DOHH2 (cell line): Measurements from ENCODE around the gene METTL24.

Source experiments
- H3F3A ChIP-seq: fragments of 200-600 bp; sonication (generic), shearing (Covaris generic); 2 replicates; pipeline ENCODE4 v1.6.0; 2016; ENCODE audit warnings: antibody characterized with exemption, mild to moderate bottlenecking; ENCODE audit not compliant: control insufficient read depth, insufficient read depth
- H3K27ac ChIP-seq: fragments of 200-600 bp; sonication (generic); 2 replicates; pipeline ENCODE4 v1.5.1; 2014; ENCODE audit warnings: low read depth, mild to moderate bottlenecking, low read length, moderate library complexity
- H3K27me3 ChIP-seq: fragments of 200-600 bp; sonication (generic); 2 replicates; pipeline ENCODE4 v1.6.1; 2014; ENCODE audit warnings: mild to moderate bottlenecking, low read length, mixed read lengths; ENCODE audit not compliant: control insufficient read depth
- H3K36me3 ChIP-seq: fragments of 200-600 bp; sonication (generic); 2 replicates; pipeline ENCODE4 v1.6.1; 2014; ENCODE audit warnings: mild to moderate bottlenecking, low read length, moderate library complexity, mixed read lengths; ENCODE audit not compliant: control insufficient read depth
- H3K4me1 ChIP-seq: fragments of 200-600 bp; sonication (generic); 2 replicates; pipeline ENCODE4 v1.6.1; 2014; ENCODE audit warnings: mild to moderate bottlenecking, low read length, mixed read lengths; ENCODE audit not compliant: control insufficient read depth
- H3K4me2 ChIP-seq: fragments of 200-600 bp; sonication (generic); 2 replicates; pipeline ENCODE4 v1.6.0; 2014; ENCODE audit warnings: mild to moderate bottlenecking, low read length, moderate library complexity
- H3K4me3 ChIP-seq: fragments of 200-600 bp; sonication (generic); 2 replicates; pipeline ENCODE4 v1.5.1; 2014; ENCODE audit warnings: mild to moderate bottlenecking, low read length, mixed read lengths
- H3K79me2 ChIP-seq: fragments of 200-600 bp; sonication (generic); 2 replicates; pipeline ENCODE4 v1.6.1; 2014; ENCODE audit warnings: mild to moderate bottlenecking, low read length, mixed read lengths; ENCODE audit not compliant: control insufficient read depth
- H3K9me2 ChIP-seq: fragments of 200-600 bp; sonication (generic); replicated peaks from 2 replicates; pipeline ENCODE4 v1.6.1; 2014; ENCODE audit warnings: mild to moderate bottlenecking, low read length, mixed read lengths; ENCODE audit not compliant: control insufficient read depth
- H3K9me3 ChIP-seq: fragments of 200-600 bp; sonication (generic); 2 replicates; pipeline ENCODE4 v1.6.1; 2014; ENCODE audit warnings: antibody characterized with exemption, low read length, mixed read lengths; ENCODE audit not compliant: control insufficient read depth, insufficient read depth
- H4K20me1 ChIP-seq: fragments of 200-600 bp; sonication (generic); 2 replicates; pipeline ENCODE4 v1.6.0; 2014; ENCODE audit warnings: low read depth, mild to moderate bottlenecking, antibody characterized with exemption, low read length, moderate library complexity; ENCODE audit not compliant: control insufficient read depth, insufficient read depth
- EZH2phosphoT487 ChIP-seq: fragments of 200-600 bp; sonication (generic); IDR thresholded peaks from 2 replicates; pipeline ENCODE4 v1.6.1; 2017; ENCODE audit warnings: borderline replicate concordance, mild to moderate bottlenecking, antibody characterized with exemption, low read length, moderate library complexity, mixed read lengths
- TF ChIP-seq, protein P1 (sequence below): fragments of 200-600 bp; sonication (generic); IDR thresholded peaks from one replicate; pipeline ENCODE4 v1.5.1; 2014; ENCODE audit warnings: antibody characterized with exemption, mild to moderate bottlenecking, low read depth, low read length; ENCODE audit not compliant: poor library complexity, severe bottlenecking

The METTL24 gene

GRCh38 chr6:110298411-110298810 lies 59.7 kb downstream of the METTL24 start:
- H3K4me3 ChIP-seq, result no peak overlapping the region
- no peak for TF ChIP-seq EZH2phosphoT487
- TF ChIP-seq, protein P1, sequence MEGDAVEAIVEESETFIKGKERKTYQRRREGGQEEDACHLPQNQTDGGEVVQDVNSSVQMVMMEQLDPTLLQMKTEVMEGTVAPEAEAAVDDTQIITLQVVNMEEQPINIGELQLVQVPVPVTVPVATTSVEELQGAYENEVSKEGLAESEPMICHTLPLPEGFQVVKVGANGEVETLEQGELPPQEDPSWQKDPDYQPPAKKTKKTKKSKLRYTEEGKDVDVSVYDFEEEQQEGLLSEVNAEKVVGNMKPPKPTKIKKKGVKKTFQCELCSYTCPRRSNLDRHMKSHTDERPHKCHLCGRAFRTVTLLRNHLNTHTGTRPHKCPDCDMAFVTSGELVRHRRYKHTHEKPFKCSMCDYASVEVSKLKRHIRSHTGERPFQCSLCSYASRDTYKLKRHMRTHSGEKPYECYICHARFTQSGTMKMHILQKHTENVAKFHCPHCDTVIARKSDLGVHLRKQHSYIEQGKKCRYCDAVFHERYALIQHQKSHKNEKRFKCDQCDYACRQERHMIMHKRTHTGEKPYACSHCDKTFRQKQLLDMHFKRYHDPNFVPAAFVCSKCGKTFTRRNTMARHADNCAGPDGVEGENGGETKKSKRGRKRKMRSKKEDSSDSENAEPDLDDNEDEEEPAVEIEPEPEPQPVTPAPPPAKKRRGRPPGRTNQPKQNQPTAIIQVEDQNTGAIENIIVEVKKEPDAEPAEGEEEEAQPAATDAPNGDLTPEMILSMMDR, result no peak
- no peaks in the 10 kb centered on the region for H3F3A ChIP-seq
- H3K27ac ChIP-seq, result no peak overlapping the region
- no peak overlapping the region for H3K4me2 ChIP-seq
- no peaks in the 10 kb centered on the region for H3K36me3 ChIP-seq
- peaks cover 22% of the 10 kb centered on the region for H3K27me3 ChIP-seq
- H4K20me1 ChIP-seq, result no peaks in the 10 kb centered on the region
- H3K79me2 ChIP-seq, result no peaks in the 10 kb centered on the region
- H3K9me2 ChIP-seq, result no peaks in the 10 kb centered on the region
- no peaks in the 10 kb centered on the region for H3K4me1 ChIP-seq
- no peaks in the 10 kb centered on the region for H3K9me3 ChIP-seq

- no peak overlapping the region for H3K4me3 ChIP-seq
- H3K4me2 ChIP-seq, result no peak overlapping the region
- TF ChIP-seq EZH2phosphoT487, result no peak
- TF ChIP-seq, protein P1, result no peak
Measured at GRCh38 chr6:110296241-110297025, 61.7 kb downstream of the METTL24 start.

DNA sequence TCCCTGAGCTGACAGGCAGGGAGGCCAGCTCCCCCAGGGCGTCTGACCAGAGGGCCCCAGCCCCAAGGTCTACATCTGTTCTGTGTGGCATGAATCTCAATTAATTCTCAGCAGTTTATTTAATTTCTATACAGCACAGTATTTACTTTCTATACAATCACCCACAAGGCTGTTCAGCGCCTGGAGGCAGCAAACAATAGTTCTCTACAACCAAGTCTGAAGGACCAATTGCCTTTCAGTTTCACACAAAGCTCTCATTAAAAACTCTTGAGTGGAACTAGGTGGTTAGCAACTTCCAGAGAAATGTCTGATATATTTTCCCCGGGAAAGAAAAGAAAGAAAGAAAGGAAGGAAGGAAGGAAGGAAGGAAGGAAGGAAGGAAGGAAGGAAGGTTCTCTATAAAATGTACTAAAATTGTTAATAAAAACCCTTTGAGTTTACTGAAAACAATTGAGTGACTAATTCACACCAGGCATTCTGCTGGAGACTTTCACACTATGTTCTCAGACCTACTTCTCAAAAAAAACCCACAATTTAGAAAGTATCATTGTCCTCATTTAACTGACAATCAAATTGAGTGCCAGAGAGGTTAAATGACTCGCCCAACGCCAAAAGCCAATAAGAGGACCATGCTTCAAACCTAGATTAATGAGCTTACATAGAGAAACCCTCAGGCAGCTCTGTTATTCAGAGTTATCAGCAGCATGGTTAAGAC lies 62.5 kb downstream of the METTL24 start:
- Histone ChIP-seq H3K4me2 (no peak overlapping the region), H3K9me2 (no peaks in the 10 kb centered on the region), H3K4me1 (no peaks in the 10 kb centered on the region), H3K36me3 (no peaks in the 10 kb centered on the region), H3K9me3 (peaks cover 3% of the 10 kb centered on the region; the same call in 1 of the 2 replicates), H3K4me3 (no peak overlapping the region), H3F3A (no peaks in the 10 kb centered on the region), H4K20me1 (no peaks in the 10 kb centered on the region), H3K79me2 (no peaks in the 10 kb centered on the region), H3K27ac (no peak overlapping the region), H3K27me3 (peaks cover 25% of the 10 kb centered on the region)
- TF ChIP-seq EZH2phosphoT487, result no peak
- TF ChIP-seq, protein P1, result no peak

More at GRCh38 chr6:110296241-110297025, 61.7 kb downstream of the METTL24 start:
- Histone ChIP-seq H4K20me1 (no peaks in the 10 kb centered on the region), H3K4me1 (no peaks in the 10 kb centered on the region), H3K27ac (no peak overlapping the region), H3K27me3 (peaks cover 22% of the 10 kb centered on the region), H3K9me2 (no peaks in the 10 kb centered on the region), H3K79me2 (no peaks in the 10 kb centered on the region), H3F3A (no peaks in the 10 kb centered on the region), H3K9me3 (no peaks in the 10 kb centered on the region; the same call in 1 of the 2 replicates), H3K36me3 (no peaks in the 10 kb centered on the region)
